Measurements from ENCODE around the gene NECTIN1. TPM values are rescaled to one million over a fixed set of nuclear protein-coding genes. Genes with fewer than 3 reads are reported as not detected.

The NECTIN1 gene
- total and polyA plus RNA-seq, 2 donors (not counting 3 experiments of a cell fraction or from before 2014, with no cell fraction given): 10.8 to 23.6 TPM

GRCh38 chr11:119700030-119700429, 29.0 kb downstream of the NECTIN1 start:
- Histone ChIP-seq H3K27ac (ENCODE audit: insufficient read depth, low read depth, low read length) (no peak overlapping the region), H3K9me3 (replicated peaks; ENCODE audit: control insufficient read depth, insufficient read depth, low read length) (no peaks in the 10 kb centered on the region), H3K9me1 (replicated peaks; ENCODE audit: control insufficient read depth, extremely low read depth, insufficient read depth, low read length) (no peaks in the 10 kb centered on the region), H3K36me3 (ENCODE audit: control insufficient read depth in 2 of 2, extremely low read depth in 1 of 2, insufficient read depth in 2 of 2, low read length in 2 of 2) (no peaks in the 10 kb centered on the region), H2AFZ (ENCODE audit: low read depth, low read length) (no peak overlapping the region), H4K20me1 (replicated peaks; ENCODE audit: control insufficient read depth, extremely low read depth, insufficient read depth, low read length) (no peaks in the 10 kb centered on the region), H3K4me3 (replicated peaks in 1 of 3; ENCODE audit: insufficient read depth in 1 of 3, low read depth in 1 of 3, low read length in 3 of 3) (no peak overlapping the region), H3K79me2 (ENCODE audit: control insufficient read depth, insufficient read depth, low read length) (no peaks in the 10 kb centered on the region), H3K4me2 (ENCODE audit: insufficient read depth, low read length) (no peak overlapping the region), H3K27me3 (ENCODE audit: control insufficient read depth in 2 of 2, insufficient read depth in 2 of 2, low read length in 2 of 2) (no peaks in the 10 kb centered on the region), H3K9ac (replicated peaks; ENCODE audit: extremely low read depth, insufficient read depth, low read length) (no peak overlapping the region), H3K4me1 (ENCODE audit: control insufficient read depth, extremely low read depth, insufficient read depth, low read length) (no peaks in the 10 kb centered on the region)
- ChIA-PET POLR2A (no interaction called here), CTCF (no interaction called here)
- intact Hi-C loops (cut with micrococcal nuclease): no loop called here
- no TSS peak for BruUV-seq (replicated peaks)
- dilution Hi-C loops (cut with MboI; ENCODE audit: extremely low pct_ligation_motif_present, low sequenced_read_pairs): no loop called here
- no peak for FAIRE-seq
- TF ChIP-seq POLR2AphosphoS5 (IDR thresholded peaks at IDR 0.05; ENCODE audit: insufficient read depth, low read depth, low read length) (no peak), MYC (IDR thresholded peaks at IDR 0.05; ENCODE audit: low read depth, low read length) (no peak), GATA2 (IDR thresholded peaks at IDR 0.05; ENCODE audit: insufficient read depth, insufficient read length, low read depth, low read length) (no peak), JUN (IDR thresholded peaks at IDR 0.05; ENCODE audit: borderline replicate concordance, insufficient read depth, insufficient read length, low read depth) (no peak), POLR2A (IDR thresholded peaks at IDR 0.05; ENCODE audit: low read depth, low read length) (no peak), EZH2 (IDR thresholded peaks at IDR 0.05; ENCODE audit: borderline replicate concordance, low read depth, low read length, severe bottlenecking) (no peak), MAX (IDR thresholded peaks at IDR 0.05; ENCODE audit: insufficient read depth, insufficient read length) (no peak), FOS (IDR thresholded peaks at IDR 0.05; ENCODE audit: borderline replicate concordance, insufficient read depth, low read length) (no peak), CTCF (IDR thresholded peaks at IDR 0.05; ENCODE audit: extremely low read depth in 1 of 2, insufficient read depth in 1 of 2, low read depth in 1 of 2, low read length in 2 of 2) (no peak)
- DNase-seq (ENCODE audit: low read depth, low spot score): no peak

Measured in endothelial cell of umbilical vein (primary cell).